Measurements from ENCODE around the gene MAML1. TPM values are rescaled to one million over a fixed set of nuclear protein-coding genes. Genes with fewer than 3 reads are reported as not detected.
A peak's percentile ranks its signal among the peaks of the same experiment; 100 is the strongest.

The MAML1 gene
- total RNA-seq, 1 experiment from 2014 or later, result 34.0 TPM

- TF ChIP-seq EZH2 (IDR thresholded peaks at IDR 0.05; ENCODE audit: low read depth), result no peak
- TF ChIP-seq CTCF (conservative IDR thresholded peaks at IDR 0.05), result no peak
- Histone ChIP-seq H4K20me1 (ENCODE audit: insufficient read depth) (no peaks in the 10 kb centered on the region; the same call in none of the 2 replicates), H3K4me2 (peak overlapping the region; percentile 93), H3K27me3 (ENCODE audit: insufficient read depth, low read depth) (no peaks in the 10 kb centered on the region), H3K9me3 (ENCODE audit: insufficient read depth, low read depth) (no peaks in the 10 kb centered on the region), H3K36me3 (ENCODE audit: low read depth) (no peaks in the 10 kb centered on the region; the same call in 1 of the 2 replicates), H3K79me2 (ENCODE audit: low read depth) (peaks cover 9% of the 10 kb centered on the region; the same call in 1 of the 2 replicates), H3K4me3 (no peak overlapping the region), H3K27ac (no peak overlapping the region), H3K4me1 (replicated peaks; ENCODE audit: insufficient read depth) (peaks cover 17% of the 10 kb centered on the region), H3K9me2 (ENCODE audit: insufficient read depth) (no peaks in the 10 kb centered on the region), H3F3A (ENCODE audit: insufficient read depth, low read depth) (peaks cover 28% of the 10 kb centered on the region), H2AFZ (no peak overlapping the region)
- no peak for DNase-seq
- POLR2A ChIA-PET (ENCODE audit: unreplicated experiment), result no interaction called here
- no TSS peak for BruUV-seq (replicated peaks)
- CTCF ChIA-PET, result no interaction called here
- intact Hi-C loops (cut with micrococcal nuclease; ENCODE audit: unreplicated experiment), result loop anchor here (2.0 kb wide), 1 partner anchor 61 kb away; the partner anchor contains the start of gene MAML1
Observed at GRCh38 chr5:179794171-179794570, 61.5 kb downstream of the MAML1 start.

DNA sequence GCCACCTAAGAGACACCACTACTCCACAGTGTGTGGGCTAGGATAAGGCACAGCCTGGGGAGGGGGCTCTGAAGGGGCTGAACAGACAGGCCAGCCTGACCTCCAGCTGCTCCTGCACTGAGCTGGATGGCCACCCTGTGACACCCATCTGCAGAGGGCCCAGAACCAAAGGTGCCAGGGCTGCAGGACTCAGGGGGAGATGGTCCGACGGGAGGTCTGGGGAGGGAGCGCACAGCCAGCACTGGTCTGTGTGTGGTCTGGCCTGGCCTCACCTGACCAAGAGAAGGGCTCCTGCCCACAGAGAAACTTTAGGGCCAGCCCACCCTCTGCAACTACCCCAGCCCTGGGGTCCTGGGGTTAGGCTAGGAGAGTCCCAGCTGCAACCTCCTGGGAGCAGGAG lies 62.0 kb downstream of the MAML1 start:
- Histone ChIP-seq H3K27ac (no peak overlapping the region), H3K36me3 (ENCODE audit: low read depth) (no peaks in the 10 kb centered on the region; the same call in 1 of the 2 replicates), H3K27me3 (ENCODE audit: insufficient read depth, low read depth) (no peaks in the 10 kb centered on the region), H3K9me2 (ENCODE audit: insufficient read depth) (no peaks in the 10 kb centered on the region), H3K4me1 (replicated peaks; ENCODE audit: insufficient read depth) (peaks cover 17% of the 10 kb centered on the region), H3K4me2 (peak overlapping the region; percentile 93), H3F3A (ENCODE audit: insufficient read depth, low read depth) (peaks cover 30% of the 10 kb centered on the region), H2AFZ (no peak overlapping the region), H3K4me3 (peak overlapping the region; percentile 86), H3K9me3 (ENCODE audit: insufficient read depth, low read depth) (no peaks in the 10 kb centered on the region), H4K20me1 (ENCODE audit: insufficient read depth) (peaks cover under 1% of the 10 kb centered on the region), H3K79me2 (ENCODE audit: low read depth) (peaks cover 9% of the 10 kb centered on the region; the same call in 1 of the 2 replicates)
- no peak for DNase-seq
- ChIA-PET POLR2A (ENCODE audit: unreplicated experiment) (interaction anchor here (0.6 kb wide), 1 partner anchor 1585 kb away, joined by 6 read pairs; no protein-coding TSS in a partner anchor), CTCF (no interaction called here)
- intact Hi-C loops (cut with micrococcal nuclease; ENCODE audit: unreplicated experiment), result loop anchor here (2.0 kb wide), 1 partner anchor 62 kb away; the partner anchor contains the start of gene MAML1
- BruUV-seq (replicated peaks), result no TSS peak
- TF ChIP-seq CTCF (conservative IDR thresholded peaks at IDR 0.05) (no peak), EZH2 (IDR thresholded peaks at IDR 0.05; ENCODE audit: low read depth) (no peak)

DNA sequence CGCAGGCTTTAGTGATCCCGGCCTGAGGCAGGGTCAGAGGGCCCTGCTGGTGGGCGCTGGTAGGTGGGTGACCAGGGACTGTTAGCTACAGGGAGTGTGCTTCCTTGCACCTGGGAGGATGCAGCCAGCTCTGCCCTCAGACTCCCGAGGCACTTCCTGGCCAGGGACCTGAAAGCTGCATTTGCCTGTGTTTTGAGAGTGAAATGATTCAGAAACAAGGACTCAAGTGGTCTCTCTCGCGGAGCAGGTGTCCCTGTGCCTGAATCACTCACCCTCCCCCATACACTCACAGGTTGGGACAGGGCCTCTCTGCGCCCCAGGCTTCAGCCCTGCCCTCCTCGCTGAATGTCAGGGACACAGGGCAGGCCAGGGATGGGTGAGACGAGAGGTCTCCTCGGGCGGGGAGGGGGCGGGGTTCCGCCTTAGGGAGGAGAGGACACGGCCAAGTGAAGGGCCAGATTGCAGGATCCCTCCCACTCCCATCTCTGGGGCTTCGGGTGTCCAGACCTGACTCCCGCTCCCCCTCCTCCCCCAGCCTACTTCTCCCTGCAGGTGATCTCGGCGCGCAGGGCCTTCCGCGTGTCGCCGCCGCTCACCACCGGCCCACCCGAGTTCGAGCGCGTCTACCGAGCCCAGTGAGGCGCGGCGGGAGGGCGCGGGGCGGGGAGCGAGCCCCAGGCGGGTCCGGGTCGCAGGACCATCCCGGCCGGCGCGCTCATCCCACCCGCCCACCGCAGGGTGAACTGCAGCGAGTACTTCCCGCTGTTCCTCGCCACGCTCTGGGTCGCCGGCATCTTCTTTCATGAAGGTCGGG lies 62.6 kb downstream of the MAML1 start:
- H3K36me3 ChIP-seq (ENCODE audit: low read depth), result no peaks in the 10 kb centered on the region; the same call in none of the 2 replicates
- H3K79me2 ChIP-seq (ENCODE audit: low read depth), result peaks cover 9% of the 10 kb centered on the region; the same call in 1 of the 2 replicates
- no peaks in the 10 kb centered on the region for H3K9me3 ChIP-seq (ENCODE audit: insufficient read depth, low read depth)
- intact Hi-C loops (cut with micrococcal nuclease; ENCODE audit: unreplicated experiment), result loop anchor here (1.0 to 5.0 kb wide), 4 partner anchors 32 to 173 kb away; partner anchors contain the start of genes HNRNPH1 and MAML1
- peak overlapping the region; percentile 86 for H3K4me3 ChIP-seq
- no TSS peak for BruUV-seq (replicated peaks)
- peak overlapping the region; percentile 65 for H3K27ac ChIP-seq
- H3K4me1 ChIP-seq (replicated peaks; ENCODE audit: insufficient read depth), result peaks cover 17% of the 10 kb centered on the region
- POLR2A ChIA-PET (ENCODE audit: unreplicated experiment), result interaction anchor here (0.6 to 0.7 kb wide), 4 partner anchors 7 to 1585 kb away, joined by 4 to 10 read pairs (median 5); no protein-coding TSS in a partner anchor
- H3F3A ChIP-seq (ENCODE audit: insufficient read depth, low read depth), result peaks cover 35% of the 10 kb centered on the region
- CTCF ChIA-PET, result interaction anchor here (0.6 to 0.7 kb wide), 2 partner anchors 15 to 519 kb away, joined by 3 to 8 read pairs; no protein-coding TSS in a partner anchor
- H4K20me1 ChIP-seq (ENCODE audit: insufficient read depth), result peaks cover 4% of the 10 kb centered on the region
- peak overlapping the region; percentile 93 for H3K4me2 ChIP-seq
- no peaks in the 10 kb centered on the region for H3K27me3 ChIP-seq (ENCODE audit: insufficient read depth, low read depth)
- peak overlapping the region; percentile 79 for H2AFZ ChIP-seq
- no peak for TF ChIP-seq CTCF (conservative IDR thresholded peaks at IDR 0.05)
- no peak for TF ChIP-seq EZH2 (IDR thresholded peaks at IDR 0.05; ENCODE audit: low read depth)
- no peaks in the 10 kb centered on the region for H3K9me2 ChIP-seq (ENCODE audit: insufficient read depth)
- peak; percentile 65 to 71 for DNase-seq

Measured in PC-9 (cell line).